A549 (cell line): ENCODE measurements around the gene FGD5.

Source experiments
- CBX2 ChIP-seq: fragments of 200-600 bp; sonication (generic); IDR thresholded peaks from 2 replicates; pipeline ENCODE4 v1.6.1; 2016; ENCODE audit warnings: low read depth, mild to moderate bottlenecking, borderline replicate concordance
- CEBPB ChIP-seq, 2 experiments: fragments of >200 bp in 1 of 2; sonication (Bioruptor Twin) in 1 of 2; formaldehyde crosslinking in 1 of 2; IDR thresholded peaks; 2 replicates each; pipeline ENCODE4 v1.6.1; 2012 to 2016
- CTCF ChIP-seq: fragments of >200 bp; sonication (Bioruptor Twin); formaldehyde crosslinking; IDR thresholded peaks from 3 replicates; pipeline ENCODE4 v1.5.1; 2016
- ELK1 ChIP-seq: fragments of 150-350 bp; IDR thresholded peaks from 2 replicates; pipeline ENCODE4 v1.6.1; 2014; ENCODE audit warnings: low read depth, mild to moderate bottlenecking, low read length
- MAFK ChIP-seq: fragments of 450-650 bp; IDR thresholded peaks from 2 replicates; pipeline ENCODE4 v1.6.1; 2014; ENCODE audit not compliant: partially characterized antibody
- MAX ChIP-seq: IDR thresholded peaks from 2 replicates; pipeline ENCODE4 v1.6.1; 2012
- MYC ChIP-seq: IDR thresholded peaks from 2 replicates; pipeline ENCODE4 v1.6.1; 2012; ENCODE audit warnings: mild to moderate bottlenecking, inconsistent platforms, low read length, improper control_type of control experiment, borderline replicate concordance
- POLR2A ChIP-seq: IDR thresholded peaks from 2 replicates; pipeline ENCODE4 v1.6.1; 2012; ENCODE audit warnings: mild to moderate bottlenecking, low read length
- RAD21 ChIP-seq, 2 experiments: fragments of >200 bp in 1 of 2; sonication (Bioruptor Twin) in 1 of 2; formaldehyde crosslinking in 1 of 2; IDR thresholded peaks in 1 of 2; conservative IDR thresholded peaks in 1 of 2; 2 replicates in 1 of 2; 3 replicates in 1 of 2; pipeline ENCODE4 v1.6.1; 2012 to 2018; ENCODE audit warnings: inconsistent platforms in 1 of 2
- RCOR1 ChIP-seq: fragments of 150-350 bp; IDR thresholded peaks from 2 replicates; pipeline ENCODE4 v1.6.1; 2014; ENCODE audit warnings: antibody characterized with exemption, low read length, low read depth
- RNF2 ChIP-seq: fragments of 200-600 bp; sonication (generic); IDR thresholded peaks from 2 replicates; pipeline ENCODE4 v1.6.1; 2016; ENCODE audit warnings: low read depth, mild to moderate bottlenecking, antibody characterized with exemption, moderate library complexity, borderline replicate concordance
- SMC3 ChIP-seq: fragments of >200 bp; sonication (Bioruptor Twin); formaldehyde crosslinking; IDR thresholded peaks from 3 replicates; pipeline ENCODE4 v1.6.1; 2018; ENCODE audit warnings: inconsistent platforms

GRCh38 chr3:14927308-14927707 is 108.5 kb downstream of the FGD5 start:
- TF ChIP-seq POLR2A (no peak), MAX (no peak), SMC3 (no peak), RCOR1 (no peak), RAD21 (conservative IDR thresholded peaks at IDR 0.05 in 1 of 2, IDR thresholded peaks at IDR 0.05 in 1 of 2) (no peak), RNF2 (no peak), CBX2 (no peak), ELK1 (no peak), MAFK (no peak), CEBPB (IDR thresholded peaks at IDR 0.05) (no peak), CTCF (no peak), MYC (no peak)
